ENCODE measurements around the gene TMEM151B. TPM values are rescaled to one million over a fixed set of nuclear protein-coding genes. Genes with fewer than 3 reads are reported as not detected.

Gene TMEM151B
- total RNA-seq, 1 experiment from 2014 or later, result not detected

DNA sequence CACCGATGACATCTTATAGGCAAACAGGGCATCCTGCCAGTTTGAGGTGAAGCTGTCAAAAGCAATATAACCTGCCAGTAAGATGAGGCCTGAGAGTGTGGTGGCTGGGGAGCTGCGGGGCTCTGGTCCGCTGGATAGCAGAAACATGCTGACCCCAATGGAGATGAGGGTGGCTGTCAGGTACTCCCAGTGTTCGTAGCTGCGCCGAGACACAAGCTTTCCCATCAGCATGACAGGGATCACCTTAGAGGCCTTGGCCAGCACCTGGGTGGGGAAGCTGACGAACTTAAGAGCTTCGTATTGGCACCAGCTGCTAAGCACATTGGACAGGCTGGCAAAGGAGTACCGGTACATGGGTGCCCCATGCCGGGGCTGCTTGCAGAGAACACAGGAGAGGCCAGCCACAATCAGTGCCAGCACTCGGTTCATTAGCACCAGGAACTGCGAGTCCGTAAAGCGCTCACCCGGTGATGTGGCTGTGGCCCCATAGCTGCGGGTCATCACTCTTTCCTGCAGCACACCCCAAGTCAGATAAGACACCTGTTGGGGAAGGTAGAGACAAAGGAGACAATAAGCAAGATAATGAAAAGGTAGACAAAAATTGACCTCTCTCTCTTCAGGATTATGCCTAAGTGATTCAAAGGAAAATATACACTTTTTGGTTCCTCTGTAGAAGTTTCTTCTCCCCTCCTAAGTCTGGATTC, 15.0 kb upstream of the TMEM151B start:
- peak overlapping the region; percentile 93 for H3K9ac ChIP-seq (ENCODE audit: low read length)
- no peaks in the 10 kb centered on the region for H3K27me3 ChIP-seq (ENCODE audit: insufficient read depth, low read length)
- intact Hi-C loops (cut with micrococcal nuclease), result no loop called here
- H3K4me2 ChIP-seq (ENCODE audit: low read length), result peak overlapping the region; percentile 99
- POLR2A ChIA-PET, result interaction anchor here (1.1 to 3.4 kb wide), 3 partner anchors 9 to 13 kb away, joined by 3 to 74 read pairs (median 4); partner anchors contain the start of gene HSP90AB1
- peaks cover 2 to 25% of the 10 kb centered on the region in 2 experiments; a peak in 3 of 4 replicates for H3K4me1 ChIP-seq (ENCODE audit: control insufficient read depth in 1 of 2, insufficient read depth in 2 of 2, low read length in 2 of 2)
- H3K4me3 ChIP-seq (replicated peaks in 1 of 2; ENCODE audit: low read depth in 1 of 2, low read length in 2 of 2), result peak overlapping the region; percentile 59 to 92; a peak in 2 of 4 replicates
- H3K79me2 ChIP-seq (ENCODE audit: insufficient read depth, low read length), result peaks cover 42% of the 10 kb centered on the region
- no peaks in the 10 kb centered on the region for H3K9me3 ChIP-seq (ENCODE audit: control insufficient read depth in 1 of 2, insufficient read depth in 1 of 2, low read depth in 1 of 2, low read length in 2 of 2)
- TF ChIP-seq ELF1 (IDR thresholded peaks at IDR 0.05; ENCODE audit: borderline replicate concordance, low read depth), result no peak
- TF ChIP-seq ZFX (IDR thresholded peaks at IDR 0.05), result no peak
- peak; percentile 67 for TF ChIP-seq POLR2AphosphoS5 (IDR thresholded peaks at IDR 0.05; ENCODE audit: low read depth, low read length)
- RAD21 ChIA-PET (ENCODE audit: low non-redundant PET in 1 of 2, low total read pairs in 2 of 2, uncharacterized antibody in 2 of 2, unreplicated experiment in 2 of 2), result no interaction called here
- peak overlapping the region; percentile 95 for H3K27ac ChIP-seq (ENCODE audit: low read depth, low read length)
- no peak overlapping the region for H2AFZ ChIP-seq (ENCODE audit: low read depth, low read length, poor library complexity, severe bottlenecking)
- peaks cover 41% of the 10 kb centered on the region; the same call in 1 of the 2 replicates for H4K20me1 ChIP-seq (ENCODE audit: insufficient read depth)
- CTCF ChIA-PET, result interaction anchor here (0.8 to 2.2 kb wide), 6 partner anchors 9 to 159 kb away, joined by 3 to 7 read pairs (median 4); no protein-coding TSS in a partner anchor
- BruUV-seq (replicated peaks), result no TSS peak
- no peaks in the 10 kb centered on the region for H3K9me2 ChIP-seq (ENCODE audit: insufficient read depth)
- peaks cover 35 to 47% of the 10 kb centered on the region in 2 experiments for H3K36me3 ChIP-seq (ENCODE audit: control insufficient read depth in 1 of 2, insufficient read depth in 2 of 2, low read length in 2 of 2)
- ATAC-seq, result peak; percentile 6; the same call in 1 of the 2 replicates
- no peak for DNase-seq (ENCODE audit: low read depth, low spot score)

DNA sequence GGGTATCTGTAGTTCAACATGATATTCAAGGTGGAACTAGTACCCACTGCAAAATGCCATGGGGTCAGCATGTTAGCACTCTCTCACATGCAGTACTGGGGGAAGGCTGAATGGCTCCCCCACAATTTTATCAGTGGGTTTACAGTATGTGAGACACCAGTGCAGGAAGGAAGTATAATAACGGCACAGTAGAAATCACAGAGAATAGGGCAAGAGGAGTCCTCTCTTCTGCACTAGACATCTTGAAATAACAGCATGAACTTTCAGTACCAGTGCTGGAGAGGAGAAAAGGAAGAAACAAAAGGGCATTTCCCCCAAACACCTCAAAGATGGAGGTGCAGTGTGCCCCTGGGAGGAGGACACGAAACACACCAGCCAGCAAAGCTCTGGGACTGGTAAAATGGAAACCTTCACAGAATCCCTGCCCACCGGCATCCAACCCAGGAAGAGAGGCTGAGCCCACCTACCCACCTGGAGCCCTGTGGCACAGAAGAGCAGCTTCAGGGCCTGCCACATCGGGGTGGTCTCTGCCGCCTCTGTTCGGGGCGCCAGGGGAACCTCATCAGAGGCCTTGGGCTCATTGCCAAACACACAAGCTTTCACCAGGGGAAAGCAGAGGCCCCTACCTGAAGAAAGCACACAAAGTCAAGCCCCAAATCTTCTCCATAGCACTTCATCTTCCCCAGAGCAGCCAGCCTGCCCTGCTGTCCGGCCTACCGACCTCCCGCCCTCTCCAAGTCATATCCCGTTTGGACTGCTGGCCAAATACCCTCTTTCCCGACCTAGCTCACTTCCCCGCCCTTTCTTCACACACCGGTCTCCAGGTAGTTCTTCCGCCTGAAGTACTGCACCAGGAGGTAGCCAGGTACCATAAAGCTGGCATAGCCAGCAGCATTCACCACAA, 14.1 kb upstream of the TMEM151B start:
- peak overlapping the region; percentile 95 for H3K27ac ChIP-seq (ENCODE audit: low read depth, low read length)
- H3K9me3 ChIP-seq (ENCODE audit: control insufficient read depth in 1 of 2, insufficient read depth in 1 of 2, low read depth in 1 of 2, low read length in 2 of 2), result no peaks in the 10 kb centered on the region
- ChIA-PET CTCF (interaction anchor here (0.6 to 2.0 kb wide), 13 partner anchors 10 to 160 kb away, joined by 3 to 16 read pairs (median 4); partner anchors contain the start of genes AARS2 and HSP90AB1), POLR2A (interaction anchor here (0.6 to 3.4 kb wide), 8 partner anchors 9 to 84 kb away, joined by 3 to 74 read pairs (median 4); partner anchors contain the start of genes HSP90AB1 and SLC29A1), RAD21 (ENCODE audit: low non-redundant PET in 1 of 2, low total read pairs in 2 of 2, uncharacterized antibody in 2 of 2, unreplicated experiment in 2 of 2) (interaction anchor here in 1 of 2 experiments (0.9 kb wide), 1 partner anchor 12 kb away, joined by 3 read pairs; no protein-coding TSS in a partner anchor)
- peaks cover 32% of the 10 kb centered on the region; the same call in 1 of the 2 replicates for H4K20me1 ChIP-seq (ENCODE audit: insufficient read depth)
- H3K4me3 ChIP-seq (replicated peaks in 1 of 2; ENCODE audit: low read depth in 1 of 2, low read length in 2 of 2), result peak overlapping the region; percentile 59 to 92
- H3K9ac ChIP-seq (ENCODE audit: low read length), result peak overlapping the region; percentile 93
- intact Hi-C loops (cut with micrococcal nuclease), result loop anchor here (2.0 kb wide), 1 partner anchor 83 kb away; no protein-coding TSS in a partner anchor
- peak overlapping the region; percentile 99 for H3K4me2 ChIP-seq (ENCODE audit: low read length)
- peaks cover 29 to 41% of the 10 kb centered on the region in 2 experiments; a peak in 3 of 4 replicates for H3K36me3 ChIP-seq (ENCODE audit: control insufficient read depth in 1 of 2, insufficient read depth in 2 of 2, low read length in 2 of 2)
- DNase-seq (ENCODE audit: low read depth, low spot score), result no peak
- peaks cover 2 to 25% of the 10 kb centered on the region in 2 experiments; a peak in 3 of 4 replicates for H3K4me1 ChIP-seq (ENCODE audit: control insufficient read depth in 1 of 2, insufficient read depth in 2 of 2, low read length in 2 of 2)
- TF ChIP-seq YY1 (IDR thresholded peaks at IDR 0.05; ENCODE audit: extremely low read depth, insufficient replicate concordance, low read depth, low read length) (no peak), ZFX (IDR thresholded peaks at IDR 0.05) (no peak), SP1 (IDR thresholded peaks at IDR 0.05; ENCODE audit: low read depth) (no peak)
- TF ChIP-seq, protein P1, sequence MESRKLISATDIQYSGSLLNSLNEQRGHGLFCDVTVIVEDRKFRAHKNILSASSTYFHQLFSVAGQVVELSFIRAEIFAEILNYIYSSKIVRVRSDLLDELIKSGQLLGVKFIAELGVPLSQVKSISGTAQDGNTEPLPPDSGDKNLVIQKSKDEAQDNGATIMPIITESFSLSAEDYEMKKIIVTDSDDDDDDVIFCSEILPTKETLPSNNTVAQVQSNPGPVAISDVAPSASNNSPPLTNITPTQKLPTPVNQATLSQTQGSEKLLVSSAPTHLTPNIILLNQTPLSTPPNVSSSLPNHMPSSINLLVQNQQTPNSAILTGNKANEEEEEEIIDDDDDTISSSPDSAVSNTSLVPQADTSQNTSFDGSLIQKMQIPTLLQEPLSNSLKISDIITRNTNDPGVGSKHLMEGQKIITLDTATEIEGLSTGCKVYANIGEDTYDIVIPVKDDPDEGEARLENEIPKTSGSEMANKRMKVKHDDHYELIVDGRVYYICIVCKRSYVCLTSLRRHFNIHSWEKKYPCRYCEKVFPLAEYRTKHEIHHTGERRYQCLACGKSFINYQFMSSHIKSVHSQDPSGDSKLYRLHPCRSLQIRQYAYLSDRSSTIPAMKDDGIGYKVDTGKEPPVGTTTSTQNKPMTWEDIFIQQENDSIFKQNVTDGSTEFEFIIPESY (IDR thresholded peaks at IDR 0.05; ENCODE audit: extremely low read depth, insufficient replicate concordance, low read length), result no peak
- peak; percentile 9 for ATAC-seq
- H3K79me2 ChIP-seq (ENCODE audit: insufficient read depth, low read length), result peaks cover 33% of the 10 kb centered on the region
- no peaks in the 10 kb centered on the region for H3K9me2 ChIP-seq (ENCODE audit: insufficient read depth)
- H2AFZ ChIP-seq (ENCODE audit: low read depth, low read length, poor library complexity, severe bottlenecking), result no peak overlapping the region
- BruUV-seq (replicated peaks), result TSS peak; percentile 38
- H3K27me3 ChIP-seq (ENCODE audit: insufficient read depth, low read length), result no peaks in the 10 kb centered on the region

Data from HCT116 (cell line).